Measurements from ENCODE around the gene ANKRD28. TPM values are rescaled to one million over a fixed set of nuclear protein-coding genes. Genes with fewer than 3 reads are reported as not detected.

ANKRD28 gene
- total RNA-seq, 1 donor from 2014 or later, result 64.3 TPM

- DNase-seq (ENCODE audit: low spot score), result no peak
These were observed 131.5 kb downstream of the ANKRD28 start for GRCh38 chr3:15666277-15666676.

DNA sequence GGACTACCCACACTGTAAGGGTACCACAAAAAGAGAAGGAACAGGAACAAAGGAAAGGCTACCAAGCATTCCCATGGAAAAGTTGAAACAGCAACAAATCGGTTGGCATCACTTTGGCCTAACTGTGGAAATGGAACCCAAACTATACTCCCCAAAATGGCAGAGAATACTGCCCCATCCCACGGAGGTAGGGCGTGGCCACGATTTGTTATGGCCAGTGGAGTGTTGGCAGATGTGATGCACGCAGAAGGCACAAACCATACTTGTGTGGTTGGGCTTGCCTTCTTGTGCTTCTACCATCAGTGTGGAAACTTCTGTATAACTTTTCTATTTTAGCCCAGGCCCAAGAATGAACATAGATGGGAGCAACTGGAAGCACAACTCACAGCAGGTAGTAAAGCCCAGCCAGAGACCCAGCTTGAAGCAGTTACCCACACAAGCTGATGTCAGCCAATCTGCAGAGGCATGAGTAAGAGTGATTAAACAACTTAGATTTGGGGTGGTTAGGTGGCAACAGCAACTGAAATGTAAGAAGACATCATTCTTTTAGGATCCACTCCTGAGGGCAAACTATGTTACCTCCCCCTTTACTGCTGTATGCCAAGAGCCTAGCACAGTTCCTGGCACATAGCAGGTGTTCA, 132.1 kb downstream of the ANKRD28 start:
- DNase-seq (ENCODE audit: low spot score), result no peak

- DNase-seq (ENCODE audit: low spot score), result no peak
These were observed 133.6 kb downstream of the ANKRD28 start for GRCh38 chr3:15664144-15664543.

- DNase-seq (ENCODE audit: low spot score), result no peak
These were observed 137.5 kb downstream of the ANKRD28 start for GRCh38 chr3:15660055-15660935.

DNA sequence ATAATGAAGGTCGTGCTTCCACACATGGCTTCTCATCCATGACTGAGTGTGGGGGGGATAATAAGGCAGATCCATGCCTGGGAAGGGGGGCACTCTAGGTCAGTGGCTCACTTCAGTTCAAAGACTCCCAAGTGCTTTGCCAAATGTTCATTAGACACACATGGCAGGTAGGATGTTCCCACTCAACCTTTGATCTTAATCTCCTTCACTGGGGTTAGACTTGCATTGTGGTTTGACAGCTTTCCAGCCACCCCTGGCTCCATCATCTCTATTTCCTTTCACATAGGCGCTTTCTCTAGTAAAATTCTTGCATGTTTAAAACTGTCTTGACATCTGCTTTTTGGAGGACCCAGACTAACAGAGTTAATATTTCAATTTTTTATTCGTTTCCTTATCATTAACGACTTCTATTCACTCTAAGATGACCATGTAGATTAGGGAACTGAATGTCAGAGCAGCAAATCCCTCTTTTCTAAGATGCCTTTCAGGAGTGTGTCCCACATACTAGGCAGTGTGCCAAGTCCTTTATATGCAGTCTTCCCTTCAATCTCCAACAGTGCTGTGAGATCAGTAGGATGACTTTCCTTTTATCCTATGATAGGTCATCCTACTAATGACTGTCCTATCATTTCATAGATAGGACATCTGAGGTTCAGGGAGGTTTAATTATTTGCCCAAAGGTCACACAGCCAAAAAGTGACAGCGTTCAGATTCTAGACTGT, 138.4 kb downstream of the ANKRD28 start:
- DNase-seq (ENCODE audit: low spot score), result no peak

DNA sequence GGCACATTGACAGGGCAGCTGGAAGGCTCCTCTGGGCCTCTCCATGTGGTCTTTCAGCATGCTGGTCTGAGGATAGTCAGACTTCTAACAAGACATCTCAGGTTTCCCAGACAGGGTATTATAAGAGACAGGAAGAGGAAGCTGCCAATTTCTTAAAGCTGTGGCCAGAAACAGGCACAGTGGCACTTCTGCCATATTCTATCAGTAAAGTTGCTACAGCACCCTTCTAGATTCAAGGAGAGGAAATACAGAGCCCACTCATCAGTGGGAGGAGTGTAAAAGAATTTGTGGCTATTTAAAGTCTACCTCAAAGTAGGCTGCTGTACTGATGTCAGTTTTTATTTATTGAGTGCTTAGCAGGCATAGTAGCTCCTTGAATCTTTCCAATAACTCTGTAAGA, 140.8 kb downstream of the ANKRD28 start:
- no peak for DNase-seq (ENCODE audit: low spot score)

GRCh38 chr3:15656342-15656741, 141.4 kb downstream of the ANKRD28 start:
- no peak for DNase-seq (ENCODE audit: low spot score)

DNA sequence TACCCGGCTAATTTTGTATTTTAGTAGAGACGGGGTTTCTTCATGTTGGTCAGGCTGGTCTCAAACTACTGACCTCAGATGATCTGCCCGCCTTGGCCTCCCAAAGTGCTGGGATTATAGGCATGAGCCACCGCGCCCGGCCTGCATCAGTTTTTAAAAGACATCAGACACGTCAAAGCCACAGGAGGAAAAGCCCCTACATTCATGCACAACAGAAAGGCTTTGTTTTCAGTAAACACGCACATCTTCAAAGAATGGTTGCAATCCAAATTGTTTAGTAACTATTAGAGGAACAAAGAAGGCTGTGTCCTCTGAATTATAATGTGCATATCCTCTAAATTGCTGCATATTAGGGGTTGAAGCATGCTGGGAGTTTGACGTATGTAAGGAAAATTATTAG, 142.9 kb downstream of the ANKRD28 start:
- no peak for DNase-seq (ENCODE audit: low spot score)

DNA sequence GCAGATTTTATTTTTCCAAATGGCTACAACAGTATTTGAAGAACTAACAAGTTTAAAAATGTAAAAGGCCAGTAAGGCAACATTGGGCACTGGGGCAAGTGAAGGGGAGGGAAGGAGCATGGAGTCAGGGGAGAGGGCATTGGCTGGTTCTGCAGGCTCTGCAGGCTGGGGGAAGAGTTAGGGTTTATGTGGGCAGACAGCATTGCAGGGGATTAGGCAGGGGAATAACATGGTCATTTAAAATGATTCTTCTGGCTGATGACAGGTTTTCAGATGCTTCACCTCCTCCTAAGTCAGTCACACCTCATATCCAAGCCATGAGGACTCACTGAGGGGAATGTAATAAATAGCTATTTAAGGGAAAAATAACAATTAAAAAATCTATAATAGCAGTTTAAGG, 143.7 kb downstream of the ANKRD28 start:
- no peak for DNase-seq (ENCODE audit: low spot score)

DNA sequence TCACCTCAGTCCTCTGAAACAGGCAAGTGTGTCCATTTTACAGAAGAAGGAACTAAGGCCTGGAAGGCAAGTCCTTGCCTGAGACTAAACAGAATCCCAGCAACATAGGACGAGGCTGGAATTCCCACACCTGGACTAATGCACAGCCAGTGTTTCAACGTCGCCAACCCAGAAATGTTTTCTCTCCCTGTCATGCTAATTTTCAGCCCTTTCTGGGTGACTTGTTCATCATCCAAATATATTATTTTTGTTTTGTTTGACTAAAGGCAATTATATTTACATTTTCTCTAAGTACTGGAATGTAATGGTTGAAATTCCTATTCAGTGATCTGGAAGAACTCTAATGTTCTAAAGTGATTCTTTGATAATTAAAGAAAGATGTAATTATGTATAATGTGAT, 144.5 kb downstream of the ANKRD28 start:
- DNase-seq (ENCODE audit: low spot score), result no peak

DNA sequence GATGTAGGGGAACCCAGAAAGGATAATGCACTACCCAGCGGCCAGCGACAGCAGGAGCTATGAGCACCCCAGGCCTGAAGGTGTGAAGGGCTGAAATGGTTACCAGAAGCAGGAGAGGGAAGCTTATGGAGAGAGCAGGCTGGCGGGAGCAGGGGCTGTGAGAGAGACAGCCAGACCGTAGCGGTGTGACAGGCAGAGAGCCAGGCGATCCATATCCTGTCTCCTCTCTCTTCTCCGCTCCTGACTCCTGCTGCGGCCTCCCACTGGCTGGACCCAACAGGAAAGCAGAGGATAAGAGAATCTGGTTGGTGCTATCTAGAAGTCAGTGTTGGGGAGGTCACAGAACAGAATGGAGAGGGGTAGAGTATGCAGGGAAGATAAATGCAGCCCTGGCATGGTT, 146.4 kb downstream of the ANKRD28 start:
- no peak for DNase-seq (ENCODE audit: low spot score)

GRCh38 chr3:15649858-15650257, 147.9 kb downstream of the ANKRD28 start:
- DNase-seq (ENCODE audit: low spot score), result no peak

DNA sequence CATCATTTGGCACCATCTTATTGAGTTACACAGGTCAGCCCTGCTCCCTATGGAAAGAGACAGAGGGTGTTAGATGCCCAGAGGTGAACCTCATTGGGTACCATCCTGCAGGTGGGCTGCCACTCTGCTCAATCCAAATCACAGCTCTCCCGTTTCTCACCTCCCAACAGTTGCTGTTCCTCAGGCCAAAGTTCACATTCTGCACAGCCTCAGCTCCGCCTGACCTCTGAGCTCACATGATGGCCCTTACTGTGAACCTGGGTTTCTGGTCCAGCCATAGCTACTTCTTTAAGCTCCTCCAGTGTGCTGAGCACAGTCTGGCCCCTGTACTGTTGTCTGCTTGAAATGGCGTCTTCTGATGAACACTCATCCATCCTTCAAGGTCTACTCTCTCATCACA, 148.4 kb downstream of the ANKRD28 start:
- no peak for DNase-seq (ENCODE audit: low spot score)

DNA sequence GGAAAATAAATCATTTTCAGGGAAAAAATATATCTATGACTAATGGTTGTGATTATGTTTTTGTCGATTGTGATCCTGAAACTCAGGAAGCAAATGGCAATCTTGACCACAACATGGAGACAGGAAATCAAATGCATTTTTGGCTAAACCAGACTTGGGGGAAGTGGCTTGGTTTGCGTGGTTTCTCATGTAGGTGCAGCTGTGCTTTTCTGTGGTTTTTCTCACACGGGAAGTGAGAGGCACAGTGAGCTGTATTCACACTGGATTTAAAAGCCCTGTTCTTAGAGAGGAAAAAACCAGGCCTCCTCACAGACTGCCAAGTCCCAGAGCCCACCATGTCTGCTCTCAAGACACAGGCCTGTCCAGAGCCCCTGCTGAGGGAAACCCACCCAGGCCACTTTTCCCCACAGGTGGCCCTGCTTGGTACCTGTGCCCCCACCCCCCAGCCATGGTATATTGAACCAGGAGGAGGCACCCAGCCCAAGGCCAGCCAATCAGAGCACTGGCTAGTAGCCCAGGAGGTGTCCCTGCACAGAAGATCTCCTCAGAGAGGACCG, 150.1 kb downstream of the ANKRD28 start:
- DNase-seq (ENCODE audit: low spot score), result peak; percentile 51

DNA sequence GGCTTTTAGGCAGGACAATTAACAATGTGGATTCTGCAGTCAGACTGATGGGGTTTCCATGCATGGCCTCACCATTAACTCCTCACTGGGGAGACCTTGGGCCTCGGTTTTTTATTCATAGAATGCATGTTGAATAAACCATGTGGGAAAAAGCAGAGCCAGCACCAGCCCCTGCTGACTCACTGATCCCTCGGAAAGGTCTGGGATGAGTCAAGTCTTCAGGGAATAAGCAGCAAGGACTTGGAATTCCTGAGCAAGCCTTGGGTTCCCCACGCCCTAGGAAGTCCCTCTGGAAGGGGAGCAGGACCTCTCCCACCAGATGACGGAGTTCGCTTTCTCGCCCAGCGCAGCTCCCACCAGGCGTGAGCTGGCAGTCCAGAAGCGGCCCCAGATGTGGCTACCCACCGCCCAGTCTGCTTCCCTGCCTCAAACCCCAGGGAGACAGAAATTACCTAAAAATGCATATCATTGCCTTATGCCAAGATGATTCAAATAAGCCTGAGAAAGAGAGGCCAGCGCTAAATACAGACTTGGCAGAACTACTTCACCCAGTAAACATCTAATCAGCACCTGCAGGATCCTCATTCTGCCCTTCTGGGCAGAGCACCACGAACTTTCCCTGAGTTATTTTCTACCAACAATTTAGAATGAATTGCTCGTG, 150.8 kb downstream of the ANKRD28 start:
- DNase-seq (ENCODE audit: low spot score), result peak; percentile 96

- peak; percentile 83 for DNase-seq (ENCODE audit: low spot score)
These were observed 151.9 kb downstream of the ANKRD28 start for GRCh38 chr3:15645740-15646501.

DNA sequence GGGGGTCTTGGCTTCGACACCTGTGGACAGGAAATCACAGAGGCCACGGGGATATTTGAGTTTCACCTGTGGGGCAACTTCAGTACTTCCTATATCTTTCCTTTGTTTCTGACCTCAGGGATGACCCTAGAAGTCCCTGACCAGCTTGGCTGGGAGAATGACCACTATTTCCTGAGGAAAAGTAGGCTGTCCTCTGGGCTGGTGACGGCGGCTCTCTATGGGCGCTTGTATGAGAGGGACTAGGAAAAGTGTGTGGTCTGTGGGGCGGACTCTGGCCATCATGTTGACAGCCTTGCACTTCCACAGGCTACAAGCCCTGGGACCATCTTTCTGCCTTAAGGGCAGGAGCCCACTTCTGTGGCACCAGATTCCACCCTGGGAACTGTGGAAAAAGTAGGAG, 152.5 kb downstream of the ANKRD28 start:
- DNase-seq (ENCODE audit: low spot score), result no peak

- no peak for DNase-seq (ENCODE audit: low spot score)
These were observed 158.9 kb downstream of the ANKRD28 start for GRCh38 chr3:15638891-15639262.

DNA sequence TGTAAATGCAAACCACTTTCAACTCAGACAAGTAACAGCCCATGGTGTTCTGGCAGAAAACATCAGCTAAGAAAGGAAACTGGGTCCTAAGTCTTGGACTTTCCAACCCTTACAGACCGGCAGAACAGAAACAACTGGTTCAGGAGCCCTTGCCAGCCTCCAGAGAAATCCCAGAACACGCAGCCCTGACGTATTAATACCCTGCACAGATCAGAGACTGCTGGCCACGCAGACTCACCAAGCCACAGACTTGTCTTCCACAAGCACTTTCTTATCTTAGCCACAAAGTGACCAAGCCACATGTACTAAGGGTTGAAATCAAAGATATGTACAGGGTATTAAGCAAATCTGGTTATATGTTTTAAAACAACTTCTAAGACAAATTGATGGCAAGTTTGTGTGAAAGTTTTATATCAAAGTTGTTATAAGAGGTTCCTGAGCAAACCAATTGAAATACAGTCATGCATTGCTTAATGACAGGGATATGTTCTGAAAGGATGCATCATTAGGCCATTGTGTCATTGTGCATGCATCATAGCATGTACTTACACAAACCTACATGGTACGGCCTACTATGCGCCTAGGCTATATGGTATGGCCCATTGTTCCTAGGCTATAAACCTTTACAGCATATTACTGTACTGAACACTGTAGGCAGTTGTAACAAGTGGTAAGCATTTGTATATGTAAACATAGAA, 159.4 kb downstream of the ANKRD28 start:
- peak; percentile 69 for DNase-seq (ENCODE audit: low spot score)

Data from umbilical cord (tissue), 2 donors.